H9 (cell line): ENCODE results near the gene MORN1. TPM values are rescaled to one million over a fixed set of nuclear protein-coding genes. Genes with fewer than 3 reads are reported as not detected.

Experiments
- DNase-seq: peaks from one replicate; pipeline ENCODE4 v3.0.0-alpha.2; 2017
- H2AFZ ChIP-seq: one replicate; pipeline ENCODE4 v1.6.1; 2013; ENCODE audit warnings: mild to moderate bottlenecking, low read length, control low read depth, moderate library complexity
- H2AK5ac ChIP-seq: 2 replicates; pipeline ENCODE4 v1.6.1; 2013; ENCODE audit warnings: low read length, control low read depth, mixed read lengths; ENCODE audit not compliant: insufficient read length
- H2BK120ac ChIP-seq: one replicate; pipeline ENCODE4 v1.6.1; 2013; ENCODE audit warnings: low read depth, mild to moderate bottlenecking, low read length, control low read depth, inconsistent platforms; ENCODE audit not compliant: poor library complexity, severe bottlenecking
- H2BK12ac ChIP-seq: 2 replicates; pipeline ENCODE4 v1.6.1; 2013; ENCODE audit warnings: low read length, control low read depth, mixed read lengths, low read depth; ENCODE audit not compliant: insufficient read length
- H2BK15ac ChIP-seq: 2 replicates; pipeline ENCODE4 v1.6.1; 2013; ENCODE audit warnings: low read depth, low read length, control low read depth
- H2BK20ac ChIP-seq: one replicate; pipeline ENCODE4 v1.6.1; 2013; ENCODE audit warnings: low read depth, mild to moderate bottlenecking, low read length, control low read depth, inconsistent platforms; ENCODE audit not compliant: poor library complexity, severe bottlenecking
- H2BK5ac ChIP-seq: 2 replicates; pipeline ENCODE4 v1.6.1; 2013; ENCODE audit warnings: low read length, control low read depth, mixed read lengths; ENCODE audit not compliant: insufficient read length
- H3K14ac ChIP-seq: 2 replicates; pipeline ENCODE4 v1.6.1; 2013; ENCODE audit warnings: low read length, control low read depth; ENCODE audit not compliant: insufficient read depth
- H3K18ac ChIP-seq: 2 replicates; pipeline ENCODE4 v1.6.1; 2013; ENCODE audit warnings: low read depth, mild to moderate bottlenecking, mixed read lengths, low read length, control low read depth; ENCODE audit not compliant: insufficient read length
- H3K23ac ChIP-seq: 2 replicates; pipeline ENCODE4 v1.6.1; 2013; ENCODE audit warnings: low read length, control low read depth, mixed read lengths, low read depth; ENCODE audit not compliant: insufficient read length
- H3K23me2 ChIP-seq: 2 replicates; pipeline ENCODE4 v1.6.1; 2013; ENCODE audit warnings: low read depth, mild to moderate bottlenecking, mixed read lengths, low read length, control low read depth; ENCODE audit not compliant: insufficient read length, poor library complexity, severe bottlenecking
- H3K27ac ChIP-seq: 2 replicates; pipeline ENCODE4 v1.5.1; 2013; ENCODE audit warnings: low read length, control low read depth, mixed read lengths, low read depth; ENCODE audit not compliant: insufficient read length
- H3K27me3 ChIP-seq: 2 replicates; pipeline ENCODE4 v1.6.1; 2013; ENCODE audit warnings: low read length, control low read depth, inconsistent platforms; ENCODE audit not compliant: insufficient read depth
- H3K4ac ChIP-seq: 2 replicates; pipeline ENCODE4 v1.6.1; 2013; ENCODE audit warnings: low read depth, mild to moderate bottlenecking, control low read depth, inconsistent platforms, low read length, moderate library complexity
- H3K4me1 ChIP-seq: 2 replicates; pipeline ENCODE4 v1.6.1; 2013; ENCODE audit warnings: low read length, control low read depth, inconsistent platforms; ENCODE audit not compliant: insufficient read depth
- H3K4me2 ChIP-seq: 2 replicates; pipeline ENCODE4 v1.6.1; 2013; ENCODE audit warnings: low read length, control low read depth, mixed read lengths; ENCODE audit not compliant: insufficient read length, insufficient read depth
- H3K56ac ChIP-seq: 2 replicates; pipeline ENCODE4 v1.6.1; 2013; ENCODE audit warnings: low read depth, mild to moderate bottlenecking, mixed read lengths, low read length, control low read depth; ENCODE audit not compliant: insufficient read length
- H3K79me1 ChIP-seq: 2 replicates; pipeline ENCODE4 v1.6.1; 2013; ENCODE audit warnings: low read depth, mild to moderate bottlenecking, moderate library complexity, low read length, control low read depth, inconsistent platforms; ENCODE audit not compliant: insufficient read depth, poor library complexity, severe bottlenecking
- H3K79me2 ChIP-seq: 2 replicates; pipeline ENCODE4 v1.6.1; 2013; ENCODE audit warnings: low read length, control low read depth, inconsistent platforms; ENCODE audit not compliant: insufficient read depth
- H3K9ac ChIP-seq: 2 replicates; pipeline ENCODE4 v1.6.1; 2013; ENCODE audit warnings: low read length, control low read depth, mixed read lengths; ENCODE audit not compliant: insufficient read length; ENCODE audit errors: extremely low read depth
- H3K9me3 ChIP-seq: one replicate; pipeline ENCODE4 v1.6.1; 2013; ENCODE audit warnings: low read depth, low read length, inconsistent platforms; ENCODE audit not compliant: control insufficient read depth
- H3T11ph ChIP-seq: one replicate; pipeline ENCODE4 v1.6.1; 2013; ENCODE audit warnings: mild to moderate bottlenecking, low read length, control low read depth, inconsistent platforms
- H4K20me1 ChIP-seq: one replicate; pipeline ENCODE4 v1.6.1; 2013; ENCODE audit not compliant: control insufficient read depth, insufficient read length, insufficient read depth
- H4K5ac ChIP-seq: 2 replicates; pipeline ENCODE4 v1.6.1; 2013; ENCODE audit warnings: low read depth, mild to moderate bottlenecking, mixed read lengths, low read length, control low read depth; ENCODE audit not compliant: insufficient read length
- H4K8ac ChIP-seq: replicated peaks from 2 replicates; pipeline ENCODE4 v1.6.1; 2013; ENCODE audit warnings: low read length, control low read depth, mixed read lengths, low read depth; ENCODE audit not compliant: insufficient read length
- H4K91ac ChIP-seq: 2 replicates; pipeline ENCODE4 v1.6.1; 2013; ENCODE audit warnings: low read depth, mild to moderate bottlenecking, moderate library complexity, mixed read lengths, low read length, control low read depth; ENCODE audit not compliant: insufficient read length
- H3K27ac Mint-ChIP-seq, 3 experiments: 2 replicates in 2 of 3; 3 replicates in 1 of 3; pipeline ENCODE4 v1.8.0; 2020 to 2021; ENCODE audit warnings: mixed read lengths in 3 of 3, mild to moderate bottlenecking in 1 of 3, moderate library complexity in 1 of 3
- H3K27me3 Mint-ChIP-seq: 2 replicates; pipeline ENCODE4 v1.8.0; 2021; ENCODE audit warnings: low read depth, mild to moderate bottlenecking, moderate library complexity, mixed read lengths
- H3K36me3 Mint-ChIP-seq, 3 experiments: 2 replicates in 2 of 3; 3 replicates in 1 of 3; pipeline ENCODE4 v1.8.0; 2020 to 2021; ENCODE audit warnings: low read depth in 3 of 3, mixed read lengths in 3 of 3; ENCODE audit not compliant: insufficient read depth in 1 of 3
- H3K4me1 Mint-ChIP-seq, 2 experiments: 2 replicates each; pipeline ENCODE4 v1.8.0; 2020; ENCODE audit warnings: mixed read lengths in 2 of 2
- H3K4me3 Mint-ChIP-seq, 2 experiments: 2 replicates in 1 of 2; 3 replicates in 1 of 2; pipeline ENCODE4 v1.8.0; 2020 to 2021; ENCODE audit warnings: mild to moderate bottlenecking in 2 of 2, mixed read lengths in 2 of 2, moderate library complexity in 1 of 2
- H3K9me3 Mint-ChIP-seq, 2 experiments: 2 replicates in 1 of 2; 3 replicates in 1 of 2; pipeline ENCODE4 v1.8.0; 2020; ENCODE audit warnings: mild to moderate bottlenecking in 2 of 2, mixed read lengths in 2 of 2, moderate library complexity in 1 of 2
- WGBS: extraction: QIAGEN DNeasy Blood & Tissue Kit; methylation state at CpG from one replicate; pipeline ENCODE4 v1.1.7; 2013; ENCODE audit warnings: missing lambda C conversion rate, low lambda C conversion rate, mixed read lengths; ENCODE audit not compliant: insufficient read length; ENCODE audit errors: extremely low coverage; 5-methylcytosine and 5-hydroxymethylcytosine counted together
- total RNA-seq: library from RNA; stranded (reverse); gene quantifications from 2 replicates; pipeline ENCODE4 v1.2.1, GENCODE V29; 2021
- TF ChIP-seq, protein P1 (sequence below): fragments of 200-600 bp; sonication (generic); conservative IDR thresholded peaks from 3 replicates; pipeline ENCODE4 v1.8.0; 2021; ENCODE audit warnings: antibody characterized with exemption, mild to moderate bottlenecking

The MORN1 gene
- total RNA-seq, 1 experiment from 2014 or later, result 12.7 TPM

GRCh38 chr1:2382621-2383361 lies 8.6 kb downstream of the MORN1 start:
- H3K14ac ChIP-seq, result no peak overlapping the region
- TF ChIP-seq, protein P1, sequence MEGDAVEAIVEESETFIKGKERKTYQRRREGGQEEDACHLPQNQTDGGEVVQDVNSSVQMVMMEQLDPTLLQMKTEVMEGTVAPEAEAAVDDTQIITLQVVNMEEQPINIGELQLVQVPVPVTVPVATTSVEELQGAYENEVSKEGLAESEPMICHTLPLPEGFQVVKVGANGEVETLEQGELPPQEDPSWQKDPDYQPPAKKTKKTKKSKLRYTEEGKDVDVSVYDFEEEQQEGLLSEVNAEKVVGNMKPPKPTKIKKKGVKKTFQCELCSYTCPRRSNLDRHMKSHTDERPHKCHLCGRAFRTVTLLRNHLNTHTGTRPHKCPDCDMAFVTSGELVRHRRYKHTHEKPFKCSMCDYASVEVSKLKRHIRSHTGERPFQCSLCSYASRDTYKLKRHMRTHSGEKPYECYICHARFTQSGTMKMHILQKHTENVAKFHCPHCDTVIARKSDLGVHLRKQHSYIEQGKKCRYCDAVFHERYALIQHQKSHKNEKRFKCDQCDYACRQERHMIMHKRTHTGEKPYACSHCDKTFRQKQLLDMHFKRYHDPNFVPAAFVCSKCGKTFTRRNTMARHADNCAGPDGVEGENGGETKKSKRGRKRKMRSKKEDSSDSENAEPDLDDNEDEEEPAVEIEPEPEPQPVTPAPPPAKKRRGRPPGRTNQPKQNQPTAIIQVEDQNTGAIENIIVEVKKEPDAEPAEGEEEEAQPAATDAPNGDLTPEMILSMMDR, result peak; percentile 70
- H3K4ac ChIP-seq, result no peak overlapping the region
- H2BK15ac ChIP-seq, result no peak overlapping the region
- H3K27ac ChIP-seq, result no peak overlapping the region
- H3K27ac Mint-ChIP-seq, result no peak overlapping the region
- no peaks in the 10 kb centered on the region for H3K23me2 ChIP-seq
- H2BK20ac ChIP-seq, result no peak overlapping the region
- no peak overlapping the region for H4K91ac ChIP-seq
- no CpG with 5 or more reads among the region's 13 CpGs for WGBS
- DNase-seq, result peak; percentile 81
- no peak overlapping the region for H3K23ac ChIP-seq
- H3K79me1 ChIP-seq, result no peaks in the 10 kb centered on the region
- no peak overlapping the region for H3K9ac ChIP-seq
- no peaks in the 10 kb centered on the region for H3K27me3 ChIP-seq
- no peak overlapping the region for H2AFZ ChIP-seq
- H3K36me3 Mint-ChIP-seq, result peaks cover 0 to 5% (median 0%) of the 10 kb centered on the region in 3 experiments; a peak in 1 of 7 replicates
- no peaks in the 10 kb centered on the region for H3K9me3 ChIP-seq
- H4K20me1 ChIP-seq, result no peaks in the 10 kb centered on the region
- H3K56ac ChIP-seq, result no peak overlapping the region
- H3K4me2 ChIP-seq, result no peak overlapping the region
- H3K27me3 Mint-ChIP-seq, result no peaks in the 10 kb centered on the region; the same call in 1 of the 2 replicates
- H3K79me2 ChIP-seq, result no peaks in the 10 kb centered on the region
- no peak overlapping the region for H3T11ph ChIP-seq
- no peaks in the 10 kb centered on the region for H3K4me1 ChIP-seq
- H4K5ac ChIP-seq, result no peak overlapping the region
- no peak overlapping the region for H3K18ac ChIP-seq
- H3K4me3 Mint-ChIP-seq, result no peak overlapping the region
- no peak overlapping the region for H2BK120ac ChIP-seq
- H4K8ac ChIP-seq, result no peak overlapping the region
- no peak overlapping the region for H2AK5ac ChIP-seq
- no peaks in the 10 kb centered on the region for H3K9me3 Mint-ChIP-seq
- H2BK12ac ChIP-seq, result no peak overlapping the region
- H3K4me1 Mint-ChIP-seq, result peaks cover 3 to 4% of the 10 kb centered on the region in 2 experiments; a peak in 1 of 4 replicates
- H2BK5ac ChIP-seq, result no peak overlapping the region
